Right kidney (tissue), 1 donor: Measurements from ENCODE around the gene TMOD2.

Experiments
- DNase-seq: peaks from one replicate; pipeline ENCODE4 v3.0.0-alpha.2; 2016

Gene TMOD2

GRCh38 chr15:51856714-51857380, 105.5 kb downstream of the TMOD2 start:
- no peak for DNase-seq

- DNase-seq = no peak
Measured at GRCh38 chr15:51861557-51862359, 110.4 kb downstream of the TMOD2 start.

GRCh38 chr15:51863131-51863530, 111.7 kb downstream of the TMOD2 start:
- no peak for DNase-seq

- DNase-seq = no peak
Measured at GRCh38 chr15:51864408-51865056, 113.1 kb downstream of the TMOD2 start.

- no peak for DNase-seq
Measured at GRCh38 chr15:51865317-51865716, 113.9 kb downstream of the TMOD2 start.
